HG02840 (cell line): ENCODE data around the gene DOCK6.

Source experiments
- ATAC-seq: cut with Tn5 transposase; IDR thresholded peaks from one replicate; pipeline ENCODE4 v1.9.1; 2021; ENCODE audit warnings: mild to moderate bottlenecking, moderate library complexity, moderate number of reproducible peaks; ENCODE audit not compliant: unreplicated experiment, low FRiP score

The DOCK6 gene

GRCh38 chr19:11251217-11251616 is 11.1 kb downstream of the DOCK6 start:
- ATAC-seq, result no peak

- ATAC-seq, result no peak
These were observed 13.5 kb downstream of the DOCK6 start for GRCh38 chr19:11248852-11249251.

GRCh38 chr19:11247934-11248333 is 14.4 kb downstream of the DOCK6 start:
- no peak for ATAC-seq

- no peak for ATAC-seq
These were observed 14.9 kb downstream of the DOCK6 start for GRCh38 chr19:11247391-11247790.

GRCh38 chr19:11246941-11247340 is 15.4 kb downstream of the DOCK6 start:
- ATAC-seq, result no peak

- no peak for ATAC-seq
These were observed 17.3 kb downstream of the DOCK6 start for GRCh38 chr19:11244846-11245589.

GRCh38 chr19:11243798-11244169 is 18.5 kb downstream of the DOCK6 start:
- no peak for ATAC-seq

GRCh38 chr19:11242864-11243797 is 19.2 kb downstream of the DOCK6 start:
- ATAC-seq, result peak; percentile 62

GRCh38 chr19:11242025-11242424 is 20.3 kb downstream of the DOCK6 start:
- no peak for ATAC-seq

GRCh38 chr19:11240008-11240444 is 22.3 kb downstream of the DOCK6 start:
- ATAC-seq, result no peak

- no peak for ATAC-seq
These were observed 22.8 kb downstream of the DOCK6 start, which contains the start of gene ANGPTL8 for GRCh38 chr19:11239377-11240000. TSS of gene ANGPTL8 (plus strand) at chr19:11239619. CDS start at chr19:11239638, 19 bp downstream.

GRCh38 chr19:11238781-11239376 is 23.4 kb downstream of the DOCK6 start:
- ATAC-seq, result no peak

- no peak for ATAC-seq
These were observed 24.3 kb downstream of the DOCK6 start for GRCh38 chr19:11238041-11238440.

- ATAC-seq, result no peak
These were observed 25.0 kb downstream of the DOCK6 start for GRCh38 chr19:11237321-11237720.

- ATAC-seq, result no peak
These were observed 25.7 kb downstream of the DOCK6 start for GRCh38 chr19:11236324-11237301.

GRCh38 chr19:11234486-11235075 is 27.7 kb downstream of the DOCK6 start:
- ATAC-seq, result no peak

- ATAC-seq, result no peak
These were observed 29.3 kb downstream of the DOCK6 start for GRCh38 chr19:11233073-11233472.

GRCh38 chr19:11232555-11232954 is 29.8 kb downstream of the DOCK6 start:
- no peak for ATAC-seq
